Measurements from ENCODE around the gene UPF1.
A peak's percentile ranks its signal among the peaks of the same experiment; 100 is the strongest.

Gene UPF1

DNA sequence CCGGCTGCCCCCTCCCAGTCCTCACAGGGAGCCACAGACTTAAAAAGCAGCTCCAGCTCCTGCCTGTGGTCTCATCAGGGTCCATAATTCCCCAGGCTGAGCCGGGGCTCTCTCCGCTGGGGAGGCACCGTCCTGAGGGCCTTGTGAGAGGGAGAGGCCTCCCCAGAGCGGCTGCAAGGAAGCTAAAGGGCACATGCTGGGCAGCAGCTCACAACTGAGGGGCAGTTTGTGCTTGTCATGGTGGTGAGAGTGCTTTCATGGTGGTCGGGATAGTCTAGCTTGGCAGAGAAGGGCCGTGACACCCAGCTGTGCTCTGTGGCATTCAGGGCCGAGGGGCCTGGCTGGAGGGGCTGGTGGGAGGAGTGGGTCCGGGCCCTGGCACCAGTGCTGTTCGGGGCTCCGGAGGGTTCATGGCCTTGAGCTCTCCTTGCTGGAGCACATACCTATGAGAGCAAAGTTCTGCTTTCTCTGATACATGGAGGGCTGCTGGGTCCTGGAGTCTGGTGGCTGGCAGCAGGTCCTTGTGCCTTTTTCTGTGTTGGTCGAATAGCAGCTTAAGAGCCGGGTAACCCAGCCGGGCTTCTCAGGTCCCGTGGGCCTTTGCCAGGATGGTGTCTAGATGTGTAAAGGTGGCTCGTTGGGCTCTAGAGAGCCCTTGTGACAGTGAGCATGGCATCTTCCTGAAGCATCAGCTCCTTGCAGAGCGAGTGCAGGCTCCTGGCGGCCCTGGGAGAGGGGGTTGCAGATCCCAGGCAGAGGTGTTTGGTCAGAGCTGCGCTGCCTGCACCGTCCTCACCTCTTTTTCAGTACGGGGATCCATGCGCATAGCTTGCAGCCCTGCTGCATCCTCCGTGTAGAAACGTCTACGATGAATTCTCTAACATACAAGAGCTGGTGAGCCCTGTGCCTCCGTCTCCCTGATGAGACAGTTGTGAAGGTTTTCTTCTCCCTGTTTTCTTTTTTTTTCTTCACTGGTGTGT lies 8.8 kb downstream of the UPF1 start:
- FAIRE-seq, result no peak

GRCh38 chr19:18841400-18841799 lies 9.6 kb downstream of the UPF1 start:
- FAIRE-seq, result no peak

DNA sequence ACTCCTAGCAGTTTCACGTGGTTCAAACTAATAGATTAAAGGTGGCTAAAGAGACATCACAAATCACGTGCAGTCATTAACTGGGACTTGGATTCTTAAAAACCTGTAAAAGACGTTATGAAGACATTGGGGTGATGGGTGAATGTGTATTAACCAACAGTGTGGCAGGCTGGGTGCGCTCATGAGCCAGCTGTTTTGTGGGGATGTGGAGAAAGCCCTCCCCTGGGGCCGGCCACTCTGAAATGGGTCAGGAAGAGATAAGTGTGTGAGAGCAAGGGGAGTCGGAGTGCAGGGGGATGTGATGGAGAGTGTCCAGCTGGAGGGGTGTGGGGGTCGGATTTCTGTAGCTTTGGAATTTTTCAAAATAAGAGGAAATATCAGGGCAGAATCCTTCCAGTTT lies 10.4 kb downstream of the UPF1 start:
- FAIRE-seq, result no peak

- FAIRE-seq, result no peak
Measured at GRCh38 chr19:18843960-18844359, 12.2 kb downstream of the UPF1 start.

- FAIRE-seq, result no peak
Measured at GRCh38 chr19:18844806-18845329, 13.1 kb downstream of the UPF1 start.

GRCh38 chr19:18845961-18846360 lies 14.2 kb downstream of the UPF1 start:
- FAIRE-seq, result no peak

- FAIRE-seq, result no peak
Measured at GRCh38 chr19:18846862-18847548, 15.2 kb downstream of the UPF1 start.

- peak; percentile 72 for FAIRE-seq
Measured at GRCh38 chr19:18847549-18848463, 16.0 kb downstream of the UPF1 start.

GRCh38 chr19:18848878-18849661 lies 17.3 kb downstream of the UPF1 start:
- FAIRE-seq, result no peak

- FAIRE-seq, result no peak
Measured at GRCh38 chr19:18849838-18850400, 18.2 kb downstream of the UPF1 start.

DNA sequence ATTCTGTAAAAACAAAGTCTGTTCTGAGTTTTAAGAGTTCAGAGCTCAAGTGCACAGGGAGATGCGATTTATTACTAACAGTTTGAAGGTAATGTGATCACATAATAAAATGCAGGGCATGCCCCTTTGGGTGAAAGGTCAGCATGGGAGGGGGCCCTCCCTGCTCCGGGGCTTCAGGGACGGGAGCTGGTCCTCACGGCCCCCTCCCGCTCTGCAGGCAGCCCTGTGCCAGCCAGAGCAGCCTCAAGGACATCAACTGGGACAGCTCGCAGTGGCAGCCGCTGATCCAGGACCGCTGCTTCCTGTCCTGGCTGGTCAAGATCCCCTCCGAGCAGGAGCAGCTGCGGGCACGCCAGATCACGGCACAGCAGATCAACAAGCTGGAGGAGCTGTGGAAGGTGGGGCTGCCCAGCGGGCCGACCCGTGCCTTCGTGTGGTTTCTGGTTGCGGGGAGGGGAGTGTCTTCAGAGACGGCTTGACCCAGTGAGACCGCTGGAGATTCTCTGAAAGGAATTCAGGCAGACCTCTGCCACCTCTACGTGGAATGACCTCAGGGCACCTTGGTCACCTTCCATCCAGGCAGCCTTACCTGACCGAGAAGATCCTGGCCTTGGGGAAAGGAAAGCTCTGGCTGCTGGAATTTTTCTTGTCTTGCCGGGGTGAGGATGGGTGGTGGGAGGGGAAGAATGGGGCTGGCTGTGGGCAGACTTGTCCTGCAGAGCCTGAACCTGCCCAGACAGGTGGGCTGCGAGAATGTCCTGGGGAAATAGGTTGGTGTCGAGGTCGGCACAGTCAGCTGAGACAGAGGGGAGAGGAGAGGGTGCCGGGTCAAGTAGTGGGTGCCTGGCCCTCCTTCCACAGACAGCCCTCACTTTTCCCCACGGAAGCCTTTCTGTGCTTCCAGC lies 19.0 kb downstream of the UPF1 start:
- FAIRE-seq, result no peak

DNA sequence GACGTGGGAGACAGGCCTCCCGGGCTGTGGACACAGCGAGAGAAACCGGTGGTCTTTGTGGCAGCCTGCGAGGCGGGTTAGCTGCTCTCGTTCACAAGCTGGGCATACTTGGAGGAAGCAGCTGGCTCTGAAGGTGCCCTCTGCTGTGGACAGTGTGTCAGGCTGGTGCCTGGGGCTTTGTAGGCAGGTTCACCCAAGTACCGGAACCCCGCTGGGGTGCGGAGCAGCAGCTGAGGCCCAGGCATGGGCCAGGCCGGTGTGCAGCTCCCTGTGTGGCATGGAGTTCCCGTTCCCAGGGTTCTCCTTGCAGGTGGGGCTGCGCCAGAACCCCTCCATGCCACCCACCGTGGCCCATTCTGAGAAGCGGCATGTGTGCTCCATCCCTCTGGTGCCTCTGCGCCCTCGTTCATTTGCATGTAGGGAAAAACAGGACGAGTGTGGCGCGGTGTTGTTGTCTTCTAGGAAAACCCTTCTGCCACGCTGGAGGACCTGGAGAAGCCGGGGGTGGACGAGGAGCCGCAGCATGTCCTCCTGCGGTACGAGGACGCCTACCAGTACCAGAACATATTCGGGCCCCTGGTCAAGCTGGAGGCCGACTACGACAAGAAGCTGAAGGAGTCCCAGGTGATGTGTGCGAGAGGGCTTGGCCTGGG lies 20.0 kb downstream of the UPF1 start:
- FAIRE-seq, result no peak

- FAIRE-seq, result no peak
Measured at GRCh38 chr19:18852648-18853047, 20.9 kb downstream of the UPF1 start.

DNA sequence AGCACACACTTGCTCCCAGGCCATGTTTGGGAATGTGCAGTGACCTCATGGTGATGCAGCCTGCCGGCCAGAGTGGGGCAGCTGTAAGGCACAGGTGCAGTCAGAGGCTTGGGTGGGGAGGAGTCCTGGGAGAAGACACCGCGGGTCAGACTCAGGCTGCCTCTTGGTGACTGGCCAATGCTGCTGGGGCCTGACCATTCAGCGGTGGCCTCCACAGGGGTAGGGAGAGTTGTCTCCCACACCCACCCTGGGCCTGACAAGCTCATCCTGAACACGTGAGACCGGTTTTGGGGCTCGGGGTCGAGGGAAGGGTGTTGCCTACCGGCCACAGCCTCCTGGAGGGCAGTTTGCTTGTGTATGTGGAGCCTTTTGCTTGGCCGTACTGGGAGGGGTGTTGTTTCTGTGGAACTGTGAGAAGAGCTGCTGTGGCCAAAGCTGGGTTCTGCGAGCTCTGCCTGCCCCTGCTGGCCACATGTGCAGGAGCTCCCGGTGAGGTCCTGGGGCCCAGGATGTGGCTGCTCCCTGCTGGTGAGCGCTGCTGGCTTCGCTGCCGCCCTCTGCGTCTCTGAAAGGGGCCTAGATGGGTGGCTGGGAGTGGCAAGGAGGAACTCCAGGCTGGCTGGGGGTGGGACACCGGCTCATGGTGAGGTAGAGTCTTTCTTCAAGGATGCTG lies 22.1 kb downstream of the UPF1 start:
- no peak for FAIRE-seq

- FAIRE-seq, result no peak
Measured at GRCh38 chr19:18854982-18855381, 23.2 kb downstream of the UPF1 start.

DNA sequence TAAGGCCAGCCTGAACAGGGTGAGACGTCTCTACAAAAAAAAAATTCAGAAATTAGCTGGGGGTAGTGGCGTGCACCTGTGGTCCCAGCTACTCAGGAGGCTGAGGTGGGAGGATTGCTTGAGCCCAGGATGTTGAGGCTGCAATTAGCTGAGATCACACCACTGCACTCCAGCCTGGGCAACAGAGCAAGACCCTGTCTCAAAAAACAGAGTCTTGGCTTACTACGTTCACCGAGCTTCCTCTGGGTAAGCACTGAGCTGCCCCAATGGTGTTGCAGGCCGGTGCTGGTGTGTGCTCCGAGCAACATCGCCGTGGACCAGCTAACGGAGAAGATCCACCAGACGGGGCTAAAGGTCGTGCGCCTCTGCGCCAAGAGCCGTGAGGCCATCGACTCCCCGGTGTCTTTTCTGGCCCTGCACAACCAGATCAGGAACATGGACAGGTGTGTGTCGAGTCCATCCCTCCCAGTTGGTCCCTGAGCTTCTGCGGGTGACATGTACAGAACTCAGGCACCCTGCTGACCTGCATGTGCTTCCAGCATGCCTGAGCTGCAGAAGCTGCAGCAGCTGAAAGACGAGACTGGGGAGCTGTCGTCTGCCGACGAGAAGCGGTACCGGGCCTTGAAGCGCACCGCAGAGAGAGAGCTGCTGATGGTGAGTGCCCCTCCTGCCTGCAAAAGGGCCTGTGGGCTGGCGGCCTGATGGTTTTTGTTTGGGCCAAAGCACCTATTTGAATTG lies 24.1 kb downstream of the UPF1 start:
- FAIRE-seq, result no peak

GRCh38 chr19:18856385-18857126 lies 24.8 kb downstream of the UPF1 start:
- no peak for FAIRE-seq

- no peak for FAIRE-seq
Measured at GRCh38 chr19:18857223-18857622, 25.5 kb downstream of the UPF1 start.

Measured in endometrium (tissue), 2 donors.